ENCODE data around the gene CLDN5. TPM values are rescaled to one million over a fixed set of nuclear protein-coding genes. Genes with fewer than 3 reads are reported as not detected.

CLDN5 gene
- total and polyA plus RNA-seq, 2 of the 8 experiments (the other 6 are each of a cell fraction or from before 2014, with no cell fraction given) = 1.2 to 1.6 TPM

DNA sequence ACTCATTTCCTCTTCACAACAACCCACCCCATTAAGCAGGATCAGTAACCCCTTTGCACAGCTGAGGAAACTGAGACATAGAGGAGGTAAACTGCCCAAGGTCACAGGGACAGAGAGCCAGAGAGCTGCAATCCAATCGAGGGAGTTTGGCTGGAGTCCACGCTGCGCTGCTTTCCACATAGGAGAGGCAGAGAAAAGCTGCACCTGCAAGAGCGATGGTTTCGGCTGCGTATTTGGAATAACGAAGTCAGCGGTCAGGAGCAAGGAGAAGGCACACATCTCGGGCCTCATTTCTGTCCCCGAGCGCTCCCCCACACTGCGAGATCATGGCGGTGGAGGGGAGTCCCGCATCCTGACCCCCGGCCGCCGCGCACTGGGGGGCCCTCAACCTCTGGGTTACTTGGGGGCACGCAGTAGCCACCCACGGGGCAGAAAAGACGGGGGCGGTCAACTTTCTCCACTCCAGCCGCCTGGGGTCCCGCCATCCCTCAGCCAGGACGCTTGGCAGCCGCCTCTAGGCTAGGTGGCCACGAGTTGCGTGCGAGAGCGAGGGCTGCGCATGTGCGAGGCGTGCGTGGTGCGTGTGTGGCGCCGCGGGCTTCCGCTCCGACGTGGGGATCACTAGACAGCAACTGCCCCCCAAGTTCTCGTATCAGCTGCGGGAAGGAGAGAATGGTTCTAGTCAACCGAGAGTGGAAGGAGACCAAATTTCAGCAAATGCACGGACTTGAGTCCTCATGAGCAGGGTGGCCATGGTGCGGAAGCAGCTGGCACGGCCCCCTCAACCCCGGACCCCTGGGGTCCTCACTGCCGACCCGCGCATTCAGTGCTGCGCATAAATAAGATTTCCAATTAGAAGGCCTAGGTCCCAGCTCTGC, 42.3 kb upstream of the CLDN5 start:
- Histone ChIP-seq H2AK5ac (ENCODE audit: low read depth, low read length) (no peak overlapping the region), H3K23me2 (ENCODE audit: low read depth, low read length) (peaks cover 7% of the 10 kb centered on the region; the same call in 1 of the 2 replicates), H3K9me3 (ENCODE audit: insufficient read depth in 2 of 2, low read depth in 1 of 2, low read length in 1 of 2) (no peaks in the 10 kb centered on the region), H3K23ac (ENCODE audit: insufficient read length) (no peak overlapping the region), H2BK20ac (ENCODE audit: low read length) (no peak overlapping the region), H3K79me1 (ENCODE audit: low read depth, low read length) (no peaks in the 10 kb centered on the region), H3K14ac (ENCODE audit: insufficient read length) (no peak overlapping the region), H2BK5ac (ENCODE audit: low read depth, low read length) (no peak overlapping the region), H2AFZ (ENCODE audit: low read length) (no peak overlapping the region), H3K4me3 (ENCODE audit: extremely low read depth in 1 of 4, insufficient read depth in 2 of 4, low read depth in 3 of 4, low read length in 4 of 4) (no peak overlapping the region), H3K27me3 (replicated peaks in 1 of 4; ENCODE audit: control insufficient read depth in 3 of 4, extremely low read depth in 1 of 4, insufficient read depth in 3 of 4, low read length in 3 of 4) (no peaks in the 10 kb centered on the region; a peak in 2 of 7 replicates), H2BK120ac (replicated peaks; ENCODE audit: low read depth, low read length) (no peak overlapping the region), H3K18ac (ENCODE audit: extremely low read depth, low read length) (no peak overlapping the region), H3K79me2 (ENCODE audit: control insufficient read depth in 1 of 2, insufficient read depth in 2 of 2, low read length in 2 of 2) (no peaks in the 10 kb centered on the region), H4K5ac (ENCODE audit: insufficient read length, low read depth, low read length) (no peak overlapping the region), H3K36me3 (ENCODE audit: control insufficient read depth in 2 of 4, insufficient read depth in 4 of 4, low read length in 3 of 4) (no peaks in the 10 kb centered on the region), H4K91ac (replicated peaks; ENCODE audit: insufficient read length, low read length) (no peak overlapping the region), H4K20me1 (replicated peaks in 1 of 2; ENCODE audit: control insufficient read depth in 1 of 2, insufficient read depth in 2 of 2, low read length in 2 of 2) (no peaks in the 10 kb centered on the region), H3K4me1 (replicated peaks in 1 of 4; ENCODE audit: control insufficient read depth in 3 of 4, insufficient read depth in 4 of 4, low read length in 3 of 4) (no peaks in the 10 kb centered on the region; a peak in 1 of 7 replicates), H2BK12ac (ENCODE audit: low read depth, low read length) (no peak overlapping the region), H3K4ac (replicated peaks; ENCODE audit: insufficient read length, low read depth, low read length) (no peak overlapping the region), H3K27ac (ENCODE audit: low read depth, low read length) (no peak overlapping the region), H3K56ac (replicated peaks; ENCODE audit: insufficient read length, low read depth, low read length) (no peak overlapping the region), H2BK15ac (ENCODE audit: low read length) (no peak overlapping the region), H4K8ac (ENCODE audit: extremely low read depth, insufficient read depth, low read length) (peak overlapping the region; percentile 53; the same call in 1 of the 2 replicates), H3K4me2 (ENCODE audit: insufficient read depth in 1 of 2, low read depth in 2 of 2, low read length in 2 of 2) (no peak overlapping the region), H3K9ac (replicated peaks in 1 of 4; ENCODE audit: extremely low read depth in 1 of 4, low read depth in 3 of 4, low read length in 3 of 4) (no peak overlapping the region)
- FAIRE-seq (no peak), DNase-seq (ENCODE audit: low read depth in 1 of 2, low spot score in 2 of 2) (no peak)
- POLR2A ChIA-PET (ENCODE audit: partially characterized antibody) = no interaction called here
- CTCF ChIA-PET (ENCODE audit: partially characterized antibody) = interaction anchor here (0.5 to 2.2 kb wide), 5 partner anchors 11 to 74 kb away, joined by 3 to 9 read pairs (median 5); no protein-coding TSS in a partner anchor
- WGBS, 2 experiments (ENCODE audit: extremely low coverage in 1 of 2, insufficient coverage in 1 of 2, insufficient read length in 1 of 2, insufficient replicate concordance in 2 of 2, low coverage in 1 of 2, low lambda C conversion rate in 2 of 2, missing lambda C conversion rate in 1 of 2) = 91% methylated on average over 46 of the region's 52 CpGs; no CpG with 5 or more reads in 1 of the 2 experiments
- TF ChIP-seq JUND (IDR thresholded peaks at IDR 0.05; ENCODE audit: low read length) = no peak
- TF ChIP-seq JUN (IDR thresholded peaks at IDR 0.05; ENCODE audit: low read depth, low read length) = no peak
- TF ChIP-seq YY1 (IDR thresholded peaks at IDR 0.05; ENCODE audit: low read depth, low read length) = no peak
- no peak for TF ChIP-seq PHF8 (conservative IDR thresholded peaks at IDR 0.05; ENCODE audit: low read depth, low read length)
- no peak for TF ChIP-seq SRF (IDR thresholded peaks at IDR 0.05; ENCODE audit: low read depth, low read length)
- no peak for TF ChIP-seq FOSL1 (IDR thresholded peaks at IDR 0.05; ENCODE audit: insufficient read depth, low read depth, low read length)
- no peak for TF ChIP-seq CBX5 (IDR thresholded peaks at IDR 0.05; ENCODE audit: low read depth, low read length)
- no peak for TF ChIP-seq NANOG (IDR thresholded peaks at IDR 0.05; ENCODE audit: insufficient read depth, low read depth, low read length, poor library complexity, severe bottlenecking)
- TF ChIP-seq CBX8 (IDR thresholded peaks at IDR 0.05; ENCODE audit: borderline replicate concordance, low read depth, low read length) = no peak
- TF ChIP-seq HDAC2 (IDR thresholded peaks at IDR 0.05; ENCODE audit: borderline replicate concordance in 1 of 2, low read depth in 2 of 2, low read length in 2 of 2) = no peak
- TF ChIP-seq BACH1 (IDR thresholded peaks at IDR 0.05; ENCODE audit: low read length) = no peak
- no peak for TF ChIP-seq POLR2A (IDR thresholded peaks at IDR 0.05; ENCODE audit: control extremely low read depth in 1 of 2, low read depth in 2 of 2, low read length in 2 of 2)
- TF ChIP-seq TAF1 (IDR thresholded peaks at IDR 0.05; ENCODE audit: low read depth, low read length) = no peak

Measured in H1 (cell line).